ENCODE results near the gene HSPA1L. TPM values are rescaled to one million over a fixed set of nuclear protein-coding genes. Genes with fewer than 3 reads are reported as not detected.
A peak's percentile ranks its signal among the peaks of the same experiment; 100 is the strongest.

Gene HSPA1L
- total and polyA plus RNA-seq, 2 donors (not counting 1 experiment from before 2014, with no cell fraction given) = 0.81 to 2.0 TPM

DNA sequence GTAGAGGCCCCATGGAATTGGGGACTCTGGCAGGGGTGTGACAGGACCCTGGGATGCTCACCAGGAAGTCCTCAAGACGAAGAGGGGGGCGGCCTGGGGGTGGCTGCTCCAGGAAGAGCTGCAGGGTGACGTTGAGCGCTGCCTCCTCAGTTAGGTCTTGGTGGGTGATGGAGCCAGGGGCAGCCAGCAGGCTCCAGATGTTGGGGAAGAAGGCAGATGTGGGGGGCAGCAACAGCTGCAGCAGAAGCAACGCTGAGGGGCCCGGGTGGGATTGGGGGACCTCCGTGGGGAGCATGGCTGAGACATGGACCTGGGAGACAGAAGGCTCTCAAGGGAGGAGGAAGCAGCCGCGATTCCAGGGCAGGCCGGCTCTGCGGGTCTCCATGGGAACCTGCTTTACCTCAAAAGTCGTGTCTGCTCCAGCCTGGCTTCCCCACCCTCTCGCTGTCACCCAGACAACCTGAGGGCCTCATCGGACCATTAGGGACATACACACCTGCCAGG lies 38.5 kb downstream of the HSPA1L start:
- H2AFZ ChIP-seq (ENCODE audit: insufficient read depth, low read depth, low read length, poor library complexity, severe bottlenecking) = peak overlapping the region; percentile 65
- CTCF ChIA-PET = interaction anchor here (1.6 kb wide), 1 partner anchor 19 kb away, joined by 4 read pairs; the partner anchor contains the start of gene VARS1
- no peaks in the 10 kb centered on the region for H3K79me2 ChIP-seq (ENCODE audit: control insufficient read depth, insufficient read depth, low read length)
- peaks cover 15 to 30% of the 10 kb centered on the region in 2 donors for H3K4me1 ChIP-seq (ENCODE audit: control insufficient read depth in 2 of 2, insufficient read depth in 2 of 2, low read length in 2 of 2)
- POLR2A ChIA-PET = interaction anchor here (0.6 kb wide), 1 partner anchor 38 kb away, joined by 5 read pairs; no protein-coding TSS in a partner anchor
- peak overlapping the region; percentile 43 for H3K9ac ChIP-seq (ENCODE audit: low read length)
- H3K36me3 ChIP-seq (replicated peaks in 1 of 2; ENCODE audit: control extremely low read depth in 1 of 2, control insufficient read depth in 1 of 2, extremely low read depth in 1 of 2, insufficient read depth in 2 of 2, low read length in 1 of 2) = peaks cover 0 to 36% of the 10 kb centered on the region in 2 experiments
- DNase-seq (no peak), ATAC-seq (ENCODE audit: low read depth) (no peak)
- intact Hi-C loops (cut with micrococcal nuclease) = loop anchor here (2.0 kb wide), 2 partner anchors 18 to 38 kb away; partner anchors contain the start of gene VARS1
- H3K4me2 ChIP-seq (replicated peaks; ENCODE audit: low read depth, low read length, poor library complexity, severe bottlenecking) = peak overlapping the region; percentile 72
- no peaks in the 10 kb centered on the region for H4K20me1 ChIP-seq (ENCODE audit: control insufficient read depth, insufficient read depth, low read length, poor library complexity, severe bottlenecking)
- H3K9me3 Mint-ChIP-seq (ENCODE audit: insufficient read depth) = no peaks in the 10 kb centered on the region
- peak overlapping the region; percentile 90 for H3K27ac Mint-ChIP-seq
- H3K9me3 ChIP-seq (ENCODE audit: control extremely low read depth in 1 of 3, control insufficient read depth in 2 of 3, insufficient read depth in 1 of 3, low read length in 2 of 3) = no peaks in the 10 kb centered on the region
- H3K4me3 Mint-ChIP-seq = peak overlapping the region; percentile 64
- peak overlapping the region; percentile 66 to 67 for H3K27ac ChIP-seq (ENCODE audit: low read length in 2 of 2)
- TF ChIP-seq, protein P1, sequence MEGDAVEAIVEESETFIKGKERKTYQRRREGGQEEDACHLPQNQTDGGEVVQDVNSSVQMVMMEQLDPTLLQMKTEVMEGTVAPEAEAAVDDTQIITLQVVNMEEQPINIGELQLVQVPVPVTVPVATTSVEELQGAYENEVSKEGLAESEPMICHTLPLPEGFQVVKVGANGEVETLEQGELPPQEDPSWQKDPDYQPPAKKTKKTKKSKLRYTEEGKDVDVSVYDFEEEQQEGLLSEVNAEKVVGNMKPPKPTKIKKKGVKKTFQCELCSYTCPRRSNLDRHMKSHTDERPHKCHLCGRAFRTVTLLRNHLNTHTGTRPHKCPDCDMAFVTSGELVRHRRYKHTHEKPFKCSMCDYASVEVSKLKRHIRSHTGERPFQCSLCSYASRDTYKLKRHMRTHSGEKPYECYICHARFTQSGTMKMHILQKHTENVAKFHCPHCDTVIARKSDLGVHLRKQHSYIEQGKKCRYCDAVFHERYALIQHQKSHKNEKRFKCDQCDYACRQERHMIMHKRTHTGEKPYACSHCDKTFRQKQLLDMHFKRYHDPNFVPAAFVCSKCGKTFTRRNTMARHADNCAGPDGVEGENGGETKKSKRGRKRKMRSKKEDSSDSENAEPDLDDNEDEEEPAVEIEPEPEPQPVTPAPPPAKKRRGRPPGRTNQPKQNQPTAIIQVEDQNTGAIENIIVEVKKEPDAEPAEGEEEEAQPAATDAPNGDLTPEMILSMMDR (IDR thresholded peaks at IDR 0.05) = no peak
- TF ChIP-seq EZH2 (IDR thresholded peaks at IDR 0.05; ENCODE audit: borderline replicate concordance, insufficient read depth, low read depth, low read length, poor library complexity, severe bottlenecking) = no peak
- WGBS (ENCODE audit: insufficient coverage) = 31% methylated on average over 14 of the region's 14 CpGs
- no peaks in the 10 kb centered on the region for H3K27me3 Mint-ChIP-seq
- peak overlapping the region in 2 of 5 experiments; percentile 5 to 21 for H3K4me3 ChIP-seq (ENCODE audit: control extremely low read depth in 1 of 5, extremely low read depth in 1 of 5, insufficient read depth in 1 of 5, low read depth in 2 of 5, low read length in 4 of 5)
- H3K4me1 Mint-ChIP-seq = peaks cover 23% of the 10 kb centered on the region
- H3K27me3 ChIP-seq (replicated peaks in 1 of 4; ENCODE audit: control extremely low read depth in 1 of 4, control insufficient read depth in 3 of 4, insufficient read depth in 4 of 4, low read length in 3 of 4) = no peaks in the 10 kb centered on the region
